M059J (cell line): Measurements from ENCODE around the gene MORC2. TPM values are rescaled to one million over a fixed set of nuclear protein-coding genes. Genes with fewer than 3 reads are reported as not detected.

Source experiments
- DNase-seq: peaks from one replicate; pipeline ENCODE4 v3.0.0-alpha.2; 2012; ENCODE audit warnings: low read depth
- total RNA-seq: library from RNA; depleted of rRNA; stranded (reverse); fragments of >200 nt; shearing (Covaris generic); gene quantifications from 2 replicates; pipeline ENCODE4 v1.2.3, GENCODE V29; 2014

MORC2 gene
- total RNA-seq, 1 experiment from 2014 or later: 21.6 TPM

DNA sequence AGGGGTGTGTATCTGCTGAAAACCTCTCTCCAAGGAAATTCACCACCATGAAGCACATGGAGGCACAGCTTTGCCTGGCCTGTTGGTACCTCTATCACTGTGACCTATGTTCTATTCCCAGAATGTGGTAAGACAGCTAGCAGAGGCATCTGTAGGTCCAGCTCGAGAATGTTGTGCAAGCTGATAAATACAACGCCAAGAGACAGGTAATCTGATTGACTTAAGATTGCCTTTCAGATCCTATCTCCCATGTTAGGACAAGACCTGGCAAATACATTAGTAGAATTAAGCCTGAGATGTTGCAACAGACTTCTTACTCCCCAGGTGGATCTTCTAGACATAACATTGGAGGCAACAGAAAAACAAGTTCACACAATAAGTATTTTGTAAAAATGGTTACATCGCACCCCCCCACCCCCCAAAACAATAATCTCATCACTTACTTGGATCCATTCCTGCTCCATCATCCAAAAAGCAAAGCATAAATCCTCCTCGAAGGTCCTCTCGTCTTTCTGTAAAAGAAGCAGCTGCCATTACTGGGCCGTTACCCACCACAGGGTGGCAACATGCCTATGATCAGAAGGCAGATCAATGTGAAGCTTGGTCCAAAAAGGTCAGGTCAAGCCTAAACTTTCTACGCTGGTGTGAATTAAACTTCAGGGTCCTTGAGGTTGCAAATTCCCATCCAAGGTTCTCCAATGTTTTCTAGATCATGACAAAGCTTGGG lies 18.5 kb downstream of the MORC2 start:
- no peak for DNase-seq

GRCh38 chr22:30948930-30949342 lies 19.6 kb downstream of the MORC2 start:
- no peak for DNase-seq

GRCh38 chr22:30947816-30948454 lies 20.6 kb downstream of the MORC2 start:
- peak; percentile 25 for DNase-seq

GRCh38 chr22:30947173-30947815 lies 21.3 kb downstream of the MORC2 start:
- DNase-seq: no peak

DNA sequence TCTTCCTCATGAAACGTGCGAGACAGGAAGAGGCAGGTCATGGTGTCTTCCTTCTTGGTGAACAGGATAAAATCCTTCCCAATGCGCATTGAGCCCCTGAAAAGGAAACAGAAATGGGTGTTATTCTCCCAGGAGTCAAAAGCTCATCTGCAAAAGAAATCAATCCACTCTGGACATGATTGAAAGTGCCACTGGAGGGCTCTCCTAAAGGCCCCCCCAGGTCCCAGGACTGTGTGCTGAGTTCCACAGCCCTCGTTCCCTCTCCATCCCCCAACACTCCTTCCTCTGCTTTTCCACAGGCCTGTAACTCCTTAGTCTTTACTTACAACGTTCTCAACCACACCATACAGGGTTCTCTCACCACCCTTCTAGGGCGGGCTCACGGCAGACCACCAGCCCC lies 22.2 kb downstream of the MORC2 start:
- no peak for DNase-seq

GRCh38 chr22:30945653-30946052 lies 22.9 kb downstream of the MORC2 start:
- no peak for DNase-seq

DNA sequence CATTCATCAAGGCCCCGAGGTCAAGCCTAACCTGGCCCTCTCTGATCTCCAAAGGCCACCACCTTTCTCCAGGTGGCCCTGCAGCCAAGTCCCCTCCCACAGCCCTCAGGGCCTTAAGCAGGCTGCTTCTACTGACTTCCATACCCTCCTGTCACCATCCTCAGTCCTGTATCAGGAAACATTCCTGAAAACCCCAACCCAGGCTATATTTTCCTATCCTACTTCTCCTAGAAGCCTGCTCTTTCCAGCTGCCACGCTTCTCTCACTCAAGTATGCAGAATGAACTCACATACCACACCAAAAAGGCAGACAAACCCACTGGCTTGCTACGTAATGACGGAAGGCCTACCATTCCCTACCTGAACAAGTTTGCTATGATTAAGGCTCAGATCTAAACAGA lies 23.6 kb downstream of the MORC2 start:
- DNase-seq: no peak

GRCh38 chr22:30943368-30943767 lies 25.2 kb downstream of the MORC2 start:
- DNase-seq: no peak

GRCh38 chr22:30941363-30941740 lies 27.2 kb downstream of the MORC2 start:
- DNase-seq: no peak

- no peak for DNase-seq
Observed at GRCh38 chr22:30940685-30941362, 27.8 kb downstream of the MORC2 start.

DNA sequence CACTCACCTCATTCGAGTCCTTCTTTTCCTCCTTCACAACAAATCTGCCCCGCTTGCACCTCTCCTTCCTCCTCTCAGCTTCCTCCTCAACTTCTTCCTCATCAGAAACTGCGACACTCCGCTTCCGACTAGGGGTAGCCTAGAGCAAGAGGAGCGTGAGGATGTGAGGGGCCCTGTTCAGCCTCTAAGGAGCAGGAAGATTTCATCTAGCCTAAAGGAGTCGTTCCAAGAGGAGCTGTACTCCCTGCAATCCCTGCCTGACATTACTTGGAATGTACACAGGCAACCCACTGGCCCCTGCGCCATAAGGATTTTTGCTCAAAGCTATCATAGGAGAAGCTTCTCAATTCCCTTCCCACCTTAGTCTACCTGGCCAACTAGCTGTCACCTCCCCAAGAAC lies 34.5 kb downstream of the MORC2 start:
- no peak for DNase-seq

DNA sequence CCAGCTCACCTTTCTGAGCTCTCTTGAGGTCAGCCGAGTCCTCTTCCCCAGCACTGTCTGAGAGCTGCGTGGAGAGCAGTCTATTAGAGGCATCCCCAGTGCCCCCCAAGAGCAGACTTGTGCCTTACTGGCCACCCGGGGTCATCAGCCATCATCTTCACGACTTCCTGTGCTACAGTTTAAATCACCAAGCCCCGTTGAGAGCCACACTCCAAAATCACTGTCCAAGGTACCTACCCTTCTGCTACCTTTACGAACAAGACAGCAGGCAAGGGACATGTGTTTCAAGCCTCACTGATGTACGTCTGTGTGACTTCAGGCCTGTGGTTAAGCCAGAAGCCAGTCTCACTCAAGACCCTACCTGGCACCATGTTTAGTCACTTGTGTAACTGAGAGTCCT lies 35.1 kb downstream of the MORC2 start:
- no peak for DNase-seq

DNA sequence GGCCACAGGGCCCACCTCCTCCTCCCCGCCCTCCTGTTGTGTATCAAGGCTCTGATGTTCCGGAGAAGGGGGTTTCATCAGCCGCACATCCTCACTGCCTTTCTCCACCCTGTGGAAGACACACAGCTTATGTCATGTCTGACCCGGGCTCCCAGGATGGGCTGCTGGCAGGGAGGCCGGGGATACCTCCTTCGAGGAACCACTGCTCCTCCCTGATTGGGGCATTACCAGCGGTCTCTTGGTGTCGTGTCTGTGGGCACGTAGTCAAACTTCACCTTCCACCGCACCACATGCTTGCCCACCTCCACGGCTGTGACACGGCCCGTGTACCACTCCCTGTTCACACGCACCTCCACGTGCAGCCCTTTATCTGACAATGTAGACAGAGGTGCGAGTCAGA lies 35.9 kb downstream of the MORC2 start:
- no peak for DNase-seq

DNA sequence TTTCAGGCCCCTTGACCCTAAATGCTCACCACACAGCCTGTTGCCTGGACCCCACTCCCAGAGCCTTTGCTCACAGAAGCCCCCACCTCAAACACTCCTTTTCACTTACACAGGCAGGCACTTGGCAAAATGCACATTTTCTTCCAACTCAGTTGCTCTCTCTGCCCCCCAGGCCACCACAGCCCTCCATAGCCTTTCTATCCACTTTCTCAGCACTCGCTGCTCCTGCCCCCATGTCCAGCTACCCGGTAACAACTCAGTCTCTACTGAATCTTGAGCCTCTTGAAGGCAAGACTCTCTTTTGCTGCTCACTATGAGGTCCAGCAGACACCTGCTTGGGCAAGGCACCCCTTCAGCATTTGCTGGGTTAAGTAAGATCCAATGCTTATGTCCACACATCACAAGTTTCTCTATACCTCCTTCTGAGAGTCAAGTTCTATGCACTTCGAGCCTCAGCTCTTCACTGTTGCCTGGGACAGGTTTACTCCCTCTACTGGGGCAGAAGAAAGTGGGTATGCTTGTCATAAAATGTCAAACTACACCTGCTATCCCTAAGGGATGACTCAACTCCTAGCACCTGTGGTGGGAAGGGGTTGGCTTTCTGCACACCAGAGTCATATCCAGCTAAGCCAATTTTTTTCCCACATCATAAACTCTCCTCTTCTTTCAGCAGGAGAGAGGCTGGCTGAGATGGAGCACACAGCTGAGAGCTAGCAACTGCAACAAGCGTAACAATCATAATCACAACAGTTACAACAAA lies 36.9 kb downstream of the MORC2 start:
- DNase-seq: no peak

- DNase-seq: no peak
Observed at GRCh38 chr22:30930228-30930627, 38.3 kb downstream of the MORC2 start.

GRCh38 chr22:30928401-30928800 lies 40.2 kb downstream of the MORC2 start:
- no peak for DNase-seq

DNA sequence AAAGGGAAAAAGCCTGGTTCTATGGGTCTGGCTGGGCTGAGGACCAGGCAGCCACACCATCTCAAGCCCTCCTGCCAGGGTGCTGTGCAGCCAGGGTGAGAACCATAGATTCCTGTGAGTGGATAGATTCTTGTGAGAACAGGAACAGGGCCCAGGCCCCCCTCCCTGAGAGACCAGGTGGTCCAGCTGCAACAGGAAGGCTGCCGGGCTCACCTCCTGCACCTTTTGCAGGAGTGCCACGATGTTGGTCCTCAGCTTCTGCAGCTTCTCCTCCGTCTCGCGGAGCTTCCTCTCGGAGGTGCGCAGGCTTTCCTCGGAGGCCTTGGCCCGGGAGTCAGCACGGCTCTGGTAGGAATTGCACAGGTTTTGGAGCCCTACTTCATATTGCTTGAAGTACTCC lies 40.8 kb downstream of the MORC2 start:
- DNase-seq: no peak

GRCh38 chr22:30926706-30927105 lies 41.9 kb downstream of the MORC2 start:
- DNase-seq: no peak

DNA sequence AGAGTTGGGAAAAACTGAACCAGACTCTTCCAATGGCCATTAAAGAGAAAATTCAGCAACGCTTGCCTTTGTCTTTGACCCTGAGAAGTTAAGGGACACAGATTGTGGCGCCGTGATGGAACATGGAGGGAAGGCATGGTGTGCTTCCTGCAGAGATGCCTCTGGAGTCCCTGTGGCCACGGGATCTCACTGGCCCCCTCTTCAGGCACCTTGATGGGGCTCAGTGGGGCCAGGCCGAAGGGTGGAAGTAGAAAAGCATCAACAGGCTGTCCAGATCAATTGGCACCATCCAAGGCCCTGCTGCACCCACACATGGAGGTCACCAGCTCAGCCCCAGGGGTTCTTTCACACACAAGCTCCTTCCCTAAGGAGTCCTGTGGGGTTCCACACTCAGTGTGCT lies 42.9 kb downstream of the MORC2 start:
- no peak for DNase-seq

DNA sequence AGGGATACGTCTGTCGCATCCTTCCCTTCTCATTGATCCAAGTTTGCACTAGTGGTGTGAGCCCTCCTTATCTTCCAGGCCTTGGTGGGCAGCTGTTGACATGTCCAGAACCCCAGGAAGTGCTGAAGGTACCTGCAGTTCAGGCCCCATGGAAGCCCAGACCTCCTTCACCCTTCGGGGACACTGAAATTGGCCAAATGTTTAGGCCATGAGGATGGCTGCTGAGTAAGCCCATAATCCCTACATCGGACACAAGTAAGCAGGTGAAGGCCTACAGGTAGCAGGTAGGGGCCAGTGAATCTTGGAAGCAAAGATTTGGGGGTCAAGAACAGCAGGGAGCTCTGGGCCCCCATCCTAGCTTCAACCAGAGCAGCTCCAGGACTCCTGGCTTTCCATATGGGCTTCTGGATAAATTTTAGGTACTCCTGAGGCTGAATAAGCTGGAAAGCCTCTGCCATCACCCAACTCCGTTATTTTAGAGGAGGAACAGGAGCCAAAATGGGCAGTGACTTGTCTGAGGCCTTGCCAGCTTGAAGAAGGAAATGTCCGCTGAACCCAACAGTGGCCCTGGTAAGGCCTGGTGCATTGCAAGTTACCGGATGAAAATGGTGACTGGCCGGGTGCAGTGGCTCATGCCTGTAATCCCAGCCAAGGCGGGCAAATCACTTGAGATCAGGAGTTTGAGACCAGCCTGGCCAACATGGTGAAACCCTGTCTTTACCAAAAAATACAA lies 45.2 kb downstream of the MORC2 start:
- DNase-seq: no peak

DNA sequence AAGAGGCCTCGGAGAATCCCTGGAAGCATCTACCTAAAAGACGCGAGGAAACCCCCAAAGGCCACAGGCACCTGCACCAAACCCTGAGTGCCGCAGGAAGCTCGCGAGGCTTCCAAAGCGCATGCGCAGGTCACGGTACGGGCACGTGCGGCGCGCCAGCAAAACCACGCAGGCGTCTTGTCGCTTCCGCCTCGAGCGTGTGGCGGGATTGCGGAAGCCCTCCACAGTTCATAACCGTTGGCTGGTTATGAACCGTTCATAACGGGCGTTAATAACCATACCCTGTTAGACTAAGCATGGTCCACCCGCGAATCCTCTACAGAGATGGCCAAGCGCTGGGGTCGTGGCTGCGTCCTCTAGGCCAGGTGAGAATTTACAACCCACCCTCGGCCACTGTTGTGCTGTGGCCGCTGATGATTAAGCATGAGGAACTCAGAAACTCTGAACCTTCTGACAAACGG lies 46.4 kb downstream of the MORC2 start:
- DNase-seq: no peak
